ENCODE measurements around the gene SLC16A8. TPM values are rescaled to one million over a fixed set of nuclear protein-coding genes. Genes with fewer than 3 reads are reported as not detected.

The SLC16A8 gene
- polyA plus RNA-seq, 3 donors: 1.6 to 3.0 (median 2.1) TPM

DNA sequence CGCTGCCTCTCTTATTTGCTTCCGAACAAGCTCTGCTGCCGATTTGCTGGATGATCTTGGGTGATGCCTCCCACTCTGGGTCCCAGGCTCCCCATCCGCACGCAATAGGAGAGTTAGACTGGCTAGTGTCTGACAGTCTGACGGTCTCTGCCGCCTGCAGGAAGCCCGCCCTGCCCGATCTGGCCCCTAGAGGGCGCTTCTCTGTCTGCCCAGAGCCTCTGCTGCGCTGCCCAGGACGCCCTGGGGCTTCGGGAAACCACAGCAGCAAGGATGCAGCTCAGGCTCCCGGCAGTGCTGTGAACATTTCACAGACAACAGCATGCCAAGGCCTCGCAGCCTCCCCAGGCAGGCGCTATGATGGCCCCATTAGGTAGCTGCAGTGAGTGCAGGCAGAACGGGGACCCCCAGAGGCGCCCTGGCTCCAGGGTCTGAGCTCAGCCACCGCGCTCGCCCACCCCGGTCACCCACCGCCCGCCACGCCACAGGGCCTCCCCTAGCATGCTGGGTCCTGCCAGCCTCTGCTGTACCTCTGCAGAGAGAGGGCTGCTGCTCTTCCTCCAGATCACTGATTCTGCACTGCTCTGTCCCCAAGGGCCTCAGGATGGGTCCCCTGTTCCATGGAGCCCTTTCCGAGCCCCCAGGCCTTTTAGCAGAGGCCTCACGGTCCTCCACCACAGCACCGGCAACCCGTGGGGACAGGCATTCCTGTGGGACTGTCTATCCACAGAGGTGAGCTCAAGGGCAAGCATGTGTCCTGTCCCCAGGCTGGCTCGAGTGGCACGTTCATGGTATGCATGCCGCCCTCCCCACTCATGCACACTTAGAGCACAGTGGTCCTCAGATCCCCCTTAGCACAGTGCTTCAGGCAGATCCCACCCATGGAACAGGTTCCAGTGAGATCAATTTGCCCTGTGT is 30.8 kb upstream of the SLC16A8 start:
- peak; percentile 67 for DNase-seq

- DNase-seq: no peak
Observed at GRCh38 chr22:38112381-38112780, 28.4 kb upstream of the SLC16A8 start.

- no peak for DNase-seq
Observed at GRCh38 chr22:38111925-38112355, 28.0 kb upstream of the SLC16A8 start.

DNA sequence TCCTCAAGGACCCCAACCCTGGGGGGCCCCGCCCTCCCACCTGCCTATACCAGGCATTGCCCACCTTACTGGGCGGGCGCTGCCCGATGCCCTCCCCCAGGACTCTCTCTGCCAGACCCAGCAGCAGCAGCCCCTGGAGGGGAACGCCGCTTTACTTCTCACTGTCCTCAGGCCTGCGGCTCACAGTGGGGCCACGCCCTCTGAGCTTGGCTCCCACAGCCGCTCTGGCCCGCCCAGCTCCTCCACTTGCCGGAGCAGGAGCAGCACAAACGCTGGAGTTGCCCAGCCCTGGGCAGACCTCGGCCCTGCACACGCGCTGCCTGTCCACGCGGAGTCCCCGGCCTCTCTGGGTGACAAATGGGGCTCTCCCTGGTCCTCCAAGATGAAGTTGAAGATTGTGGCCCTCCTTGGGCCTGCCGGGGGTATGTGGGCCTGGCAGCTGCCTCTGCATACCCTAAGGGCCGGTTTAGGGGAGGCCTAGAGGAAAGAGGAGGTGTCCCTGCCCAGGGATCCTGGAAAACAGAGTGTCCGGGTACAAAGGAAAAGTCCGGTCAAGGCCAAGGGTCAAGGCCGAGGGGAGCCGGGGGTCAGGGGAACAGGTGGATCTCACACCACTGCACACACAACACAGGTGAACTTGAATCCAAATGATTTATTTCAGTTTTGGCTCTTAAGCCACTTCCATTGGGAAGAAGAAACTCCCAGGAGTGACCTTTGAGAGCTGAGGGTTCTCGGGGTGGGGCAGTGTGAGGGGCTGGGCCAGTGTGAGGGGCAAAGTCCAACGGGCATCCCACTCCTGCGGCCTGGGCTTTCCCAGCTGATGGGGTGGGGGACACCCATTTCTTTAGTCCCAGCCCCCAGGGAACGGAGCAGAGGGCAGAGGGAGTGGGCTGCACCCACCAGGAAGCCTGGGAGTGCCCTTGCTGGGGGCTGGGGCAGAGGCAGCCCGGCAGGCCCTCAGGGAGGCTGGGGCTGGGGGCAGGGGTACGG is 27.2 kb upstream of the SLC16A8 start:
- DNase-seq: no peak

DNA sequence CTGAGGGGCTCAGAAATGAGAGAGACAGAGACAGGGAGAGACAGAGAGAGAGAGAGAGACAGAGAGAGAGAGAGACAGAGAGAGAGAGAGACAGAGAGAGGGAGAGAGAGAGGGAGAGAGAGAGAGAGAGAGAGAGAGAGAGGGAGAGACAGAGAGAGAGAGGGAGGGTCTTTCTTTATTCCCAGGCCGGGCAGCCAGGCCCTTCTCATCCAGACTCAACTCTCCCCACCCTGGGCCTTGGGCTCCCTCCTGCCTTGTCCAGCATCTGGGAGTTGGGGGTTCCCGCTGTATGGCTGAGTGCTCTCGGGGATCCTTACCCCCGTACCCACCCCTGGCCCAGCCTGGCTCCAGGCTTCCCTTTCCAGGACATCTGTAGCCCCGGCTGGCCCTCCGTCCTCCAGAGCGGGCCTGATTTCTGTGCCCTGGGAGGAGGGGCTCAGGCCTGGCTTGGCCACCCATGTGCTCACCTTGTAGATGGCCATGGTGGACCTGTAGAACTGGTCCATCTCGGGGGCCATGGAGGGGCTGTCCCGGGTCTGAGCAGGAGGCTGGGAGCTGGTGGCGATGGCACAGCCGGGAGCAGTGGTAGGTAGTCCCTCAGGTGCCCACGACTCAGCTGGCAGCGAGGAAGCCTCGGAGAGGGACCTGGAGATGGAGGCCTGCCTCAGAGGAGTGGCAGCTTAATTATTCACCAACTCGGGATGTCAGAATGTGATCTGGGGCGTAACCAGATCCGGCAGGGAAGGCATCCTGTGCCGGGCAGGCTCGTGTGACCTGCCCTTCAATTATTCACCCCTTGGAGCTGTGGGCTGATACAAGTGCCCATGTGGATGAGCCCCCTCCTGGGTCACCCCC is 26.3 kb upstream of the SLC16A8 start, which contains the start of gene BAIAP2L2:
TSS of gene BAIAP2L2 (minus strand) at position 677 of the 855 bp plus-strand sequence. CDS start at position 518, 159 bp downstream.
- peak; percentile 79 for DNase-seq

DNA sequence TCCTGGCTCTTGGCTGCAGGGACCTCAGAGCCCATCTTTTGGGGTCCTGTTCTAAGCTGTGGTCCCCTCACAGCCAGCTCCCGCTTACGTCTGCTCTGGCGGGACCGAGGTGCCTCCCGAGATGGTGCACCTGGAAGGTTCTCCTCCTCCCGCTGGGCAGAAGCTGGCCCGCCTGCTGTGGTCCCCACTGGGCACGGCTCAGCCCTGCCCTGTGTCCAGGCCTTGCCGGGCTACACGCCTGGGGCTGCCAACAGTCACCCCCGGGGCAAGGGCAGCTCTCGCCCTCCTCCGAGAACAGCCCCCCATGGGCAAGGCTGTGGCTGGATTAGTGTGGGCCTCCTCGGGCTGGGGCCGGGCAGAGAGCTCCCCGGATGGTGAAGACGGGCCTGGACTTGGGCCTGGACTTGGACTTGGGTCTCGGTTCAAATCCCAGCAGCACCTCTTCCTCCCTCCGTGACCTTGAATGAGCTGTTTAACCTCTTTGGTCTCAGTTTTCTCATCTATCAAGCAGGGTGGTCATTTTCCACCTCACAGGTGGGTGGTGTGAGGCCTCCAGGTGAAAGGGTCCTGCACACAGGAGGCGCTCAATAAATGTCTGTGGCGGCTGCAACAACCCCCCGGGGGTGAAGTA is 25.5 kb upstream of the SLC16A8 start:
- peak; percentile 54 for DNase-seq

DNA sequence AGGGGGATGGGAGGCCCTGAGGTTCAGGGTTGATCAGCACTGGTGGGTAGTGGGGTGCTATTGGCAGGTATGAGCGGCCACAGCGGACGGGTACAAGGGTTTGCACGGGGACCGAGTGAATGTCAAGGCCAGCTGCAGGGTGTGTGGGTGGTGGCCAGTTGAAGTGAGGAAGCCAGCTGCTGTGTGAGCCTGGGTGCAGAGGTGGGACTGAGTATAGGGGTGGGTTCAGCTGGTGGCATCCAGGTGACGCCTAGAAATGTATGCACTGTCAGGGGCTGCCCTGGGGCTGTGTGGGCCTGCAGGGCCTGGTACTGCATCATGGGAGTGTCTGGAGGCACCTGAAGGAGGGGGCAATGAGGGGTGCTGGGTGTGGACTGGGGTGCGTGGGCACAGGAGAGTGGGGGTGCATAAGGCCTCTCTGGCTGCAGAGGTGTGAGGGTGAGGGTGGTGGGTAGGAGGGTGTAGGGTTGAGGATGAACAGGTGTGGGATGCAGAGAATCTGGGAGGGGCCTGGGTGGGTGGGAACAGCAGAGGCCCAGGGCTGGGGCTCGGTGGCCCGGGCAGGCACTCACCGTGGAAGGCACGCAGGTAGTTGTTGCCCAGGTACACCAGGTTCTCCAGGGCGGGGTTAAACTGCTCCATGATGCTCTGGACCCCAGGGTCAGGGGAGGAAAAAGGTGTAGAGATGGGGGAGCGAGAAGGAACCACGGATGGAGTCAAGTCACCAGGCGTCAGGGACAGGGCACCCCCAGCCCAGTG is 24.8 kb upstream of the SLC16A8 start:
- DNase-seq: no peak

DNA sequence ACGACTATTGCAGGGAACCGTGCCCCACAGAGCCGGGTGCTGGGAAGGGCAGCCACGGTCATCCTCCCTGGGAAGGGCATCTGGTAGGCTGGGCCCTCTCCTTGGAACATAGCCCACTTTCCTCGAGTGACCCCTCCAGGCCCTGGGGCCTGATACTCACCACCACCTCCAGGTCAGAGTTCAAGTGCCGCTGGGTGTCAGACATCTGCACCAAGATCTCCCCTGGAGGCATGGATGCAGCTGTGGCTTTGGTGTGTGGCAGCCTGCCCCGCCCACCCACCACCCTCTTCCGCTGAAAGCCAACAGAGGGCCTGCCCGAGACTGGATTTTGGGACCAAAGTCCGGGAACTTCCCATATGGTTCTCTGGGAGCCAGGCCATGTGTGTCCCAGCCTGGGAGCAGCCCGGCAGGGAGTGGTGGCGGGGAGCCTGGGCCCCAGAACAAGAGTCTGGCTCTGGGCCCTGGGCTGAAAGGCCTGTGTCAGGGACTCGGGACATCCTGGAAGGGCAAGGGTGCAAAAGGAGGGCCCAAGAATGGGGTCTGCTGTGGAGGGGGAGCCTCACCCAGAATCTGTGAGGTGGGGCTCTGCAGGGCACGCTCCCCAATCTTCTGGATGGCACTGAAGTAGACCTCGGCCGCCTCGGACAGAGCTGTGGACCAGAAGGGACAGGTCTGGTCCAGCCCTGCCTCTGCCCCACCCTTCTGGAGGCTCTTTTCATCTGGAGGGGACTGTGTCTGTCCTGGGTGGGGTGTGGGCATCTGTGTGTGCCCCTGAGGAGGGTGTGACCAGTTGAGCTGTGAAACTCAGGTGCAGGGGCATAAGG is 23.9 kb upstream of the SLC16A8 start:
- no peak for DNase-seq

GRCh38 chr22:38106814-38107578 is 23.0 kb upstream of the SLC16A8 start:
- no peak for DNase-seq

DNA sequence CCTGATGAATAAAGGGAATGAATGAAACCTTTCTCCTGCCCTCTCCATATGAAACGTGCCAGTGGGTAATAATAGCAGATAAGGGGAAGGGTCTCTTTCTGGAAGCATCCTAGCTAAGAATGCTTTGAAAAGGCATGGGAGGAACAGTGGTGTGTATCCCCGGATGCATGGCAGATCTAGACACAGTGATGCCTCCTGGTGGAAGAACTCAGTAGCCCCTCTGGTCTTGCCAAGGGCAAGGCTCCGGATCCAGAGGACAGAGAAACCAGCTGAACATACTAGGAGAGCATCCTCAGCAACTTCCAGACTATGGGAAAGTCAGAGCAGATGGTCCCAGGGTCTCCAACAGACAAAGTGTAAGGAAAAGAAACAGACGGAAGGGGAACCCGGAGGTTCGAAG is 20.1 kb upstream of the SLC16A8 start:
- no peak for DNase-seq

- no peak for DNase-seq
Observed at GRCh38 chr22:38103641-38104040, 19.7 kb upstream of the SLC16A8 start.

DNA sequence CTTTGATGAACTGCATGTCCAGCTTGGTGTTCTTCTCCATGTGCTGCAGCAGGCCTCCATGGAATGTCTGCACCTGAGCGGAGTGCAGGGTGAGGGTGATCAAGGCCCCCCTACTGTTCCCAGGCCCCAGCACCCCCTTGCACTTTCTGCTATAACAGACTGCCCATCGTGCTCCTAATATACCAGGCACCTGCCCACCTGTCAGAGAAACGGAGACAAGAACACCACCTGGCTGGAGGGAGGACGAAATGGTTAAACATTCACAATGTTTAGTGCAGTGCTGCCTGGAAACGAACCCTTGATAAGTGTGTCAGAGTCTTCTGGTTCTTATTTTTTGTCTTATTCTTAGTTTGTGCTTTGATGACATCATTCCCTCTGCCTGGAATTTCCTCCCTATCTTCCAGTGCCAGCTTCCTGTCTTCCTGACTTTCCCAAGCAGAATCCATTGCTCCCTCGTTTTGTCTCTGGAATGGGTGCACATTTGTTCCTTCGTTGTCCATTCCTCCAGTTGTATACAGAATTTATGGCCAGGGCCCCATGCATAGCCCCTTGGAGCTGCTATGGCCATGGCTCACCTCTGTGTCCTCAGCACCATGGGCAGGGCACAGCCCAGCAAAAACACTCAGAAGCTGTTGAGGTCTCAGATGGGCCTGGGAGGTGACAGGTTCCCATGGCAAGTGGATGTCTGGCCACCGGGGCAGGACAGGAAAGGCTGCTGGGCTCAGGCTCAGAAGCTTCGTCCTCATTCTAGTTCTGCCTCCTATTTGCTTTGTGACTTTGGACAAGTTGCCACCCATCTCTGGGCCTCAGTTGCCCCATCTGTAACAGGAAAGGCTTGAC is 14.6 kb upstream of the SLC16A8 start:
- no peak for DNase-seq

DNA sequence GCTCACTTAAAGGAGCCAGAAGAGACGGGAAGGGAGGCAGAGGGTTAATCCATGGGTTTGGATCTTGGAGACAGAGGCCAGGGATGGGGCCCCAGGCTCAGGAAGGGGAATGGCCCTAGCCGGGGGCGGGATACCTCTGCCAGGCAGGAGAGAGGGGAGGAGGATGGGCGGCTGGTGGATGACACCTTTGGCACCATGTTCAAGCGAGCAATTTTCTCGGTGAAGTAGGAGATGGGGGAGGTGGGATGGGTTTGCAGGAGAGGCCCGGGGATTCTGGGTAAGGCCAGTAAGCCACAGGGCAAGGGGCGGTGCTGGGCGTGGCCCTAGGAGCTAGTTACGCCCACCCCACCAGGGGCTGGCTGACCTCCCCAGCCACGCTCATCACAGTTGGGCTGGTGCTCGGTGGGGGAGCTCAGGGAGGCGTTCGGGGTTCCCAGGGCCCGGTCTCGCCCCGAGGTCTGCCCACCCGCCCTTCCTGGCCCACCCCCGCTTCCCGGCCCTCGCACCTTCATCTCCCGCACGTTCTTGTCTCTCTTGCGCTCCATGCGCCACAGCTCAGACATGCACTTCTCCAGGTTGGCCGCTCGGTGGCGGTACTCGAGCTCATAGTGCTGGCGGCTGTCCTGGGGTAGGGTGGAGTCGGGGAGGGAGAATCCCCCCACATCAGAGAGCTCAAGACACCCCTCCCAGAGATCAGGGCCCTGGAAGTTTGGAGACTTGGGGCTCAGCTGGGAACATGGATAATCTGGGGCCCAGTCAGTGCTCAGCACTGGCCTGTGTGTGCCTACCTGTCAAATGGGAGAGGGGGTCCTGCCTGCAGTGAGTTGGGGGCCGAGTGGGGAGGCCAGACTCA is 13.8 kb upstream of the SLC16A8 start:
- DNase-seq: no peak

DNA sequence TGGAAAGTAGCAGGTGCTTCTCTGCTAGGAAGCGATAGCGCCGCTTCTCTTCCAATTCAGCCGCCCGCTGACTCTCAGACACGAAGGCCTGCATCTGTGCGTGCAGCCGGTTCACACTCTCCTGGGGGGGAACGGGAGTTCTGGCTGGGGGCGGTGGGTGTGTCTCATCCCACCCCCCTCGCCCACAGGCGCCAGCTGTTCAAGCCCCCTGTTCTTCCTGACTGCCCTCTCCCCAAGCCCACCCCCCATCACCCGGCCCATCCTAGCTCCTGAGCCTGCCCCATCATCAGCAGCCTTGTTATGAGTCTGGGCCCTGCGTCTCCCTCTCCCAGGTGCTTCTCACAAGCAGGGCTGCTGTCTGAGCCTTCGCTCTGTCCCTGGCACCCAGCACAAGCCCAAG is 13.1 kb upstream of the SLC16A8 start:
- no peak for DNase-seq

DNA sequence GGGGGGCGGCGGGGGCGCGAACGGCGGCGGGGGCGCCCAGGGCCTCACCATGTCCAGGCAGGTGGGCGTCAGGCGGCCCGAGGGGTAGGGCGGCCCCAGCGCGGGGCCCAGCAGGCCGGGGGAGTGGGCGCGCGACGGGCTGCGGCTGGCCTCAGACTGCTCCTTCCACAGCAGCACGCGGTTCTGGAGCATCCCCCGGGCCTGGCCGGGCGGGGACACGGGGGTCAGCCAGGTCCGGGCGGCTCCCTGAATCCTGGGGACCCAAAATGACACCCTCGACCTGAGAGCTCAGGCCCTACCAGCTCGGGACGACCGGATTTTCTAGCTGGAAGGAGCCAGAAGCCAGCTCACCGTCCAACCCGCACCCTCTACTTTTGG is 5.5 kb upstream of the SLC16A8 start:
- DNase-seq: no peak

Data from renal pelvis (tissue), 4 donors.